ENCODE data around the gene CYSTM1. TPM values are rescaled to one million over a fixed set of nuclear protein-coding genes. Genes with fewer than 3 reads are reported as not detected.

CYSTM1 gene
- total and polyA plus RNA-seq, 2 donors (not counting 3 experiments of a cell fraction or from before 2014, with no cell fraction given) = 28.9 to 41.5 TPM

DNA sequence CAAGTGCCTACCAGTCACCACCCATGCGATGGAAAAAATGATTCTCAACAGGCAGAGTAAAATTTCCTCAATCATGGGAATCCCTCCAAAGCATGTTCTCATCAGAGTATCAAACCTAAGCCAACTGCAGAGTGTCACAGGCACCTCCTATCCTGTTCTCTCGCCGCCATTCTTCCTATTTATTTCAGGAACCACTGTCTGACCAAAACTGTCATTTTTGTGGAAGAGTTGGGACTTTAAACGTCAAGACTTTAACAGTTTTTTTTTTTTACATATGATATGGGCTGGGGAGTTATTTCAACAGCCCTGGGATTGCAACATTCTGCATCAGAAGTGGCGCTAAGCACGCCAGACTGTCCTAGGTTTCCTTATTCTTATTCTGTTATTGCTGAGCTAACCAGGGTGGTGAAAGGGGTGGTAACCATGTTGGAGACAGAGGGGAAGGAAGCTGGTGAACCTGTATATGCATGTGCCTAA is 98.5 kb downstream of the CYSTM1 start:
- Histone ChIP-seq H3K79me2 (ENCODE audit: control insufficient read depth, insufficient read depth, low read length) (peaks cover 19% of the 10 kb centered on the region), H3K9me1 (replicated peaks; ENCODE audit: control insufficient read depth, extremely low read depth, insufficient read depth, low read length) (no peaks in the 10 kb centered on the region), H2AFZ (ENCODE audit: low read depth, low read length) (no peak overlapping the region), H4K20me1 (replicated peaks; ENCODE audit: control insufficient read depth, extremely low read depth, insufficient read depth, low read length) (no peaks in the 10 kb centered on the region), H3K4me2 (ENCODE audit: insufficient read depth, low read length) (no peak overlapping the region), H3K4me3 (replicated peaks in 1 of 3; ENCODE audit: insufficient read depth in 1 of 3, low read depth in 1 of 3, low read length in 3 of 3) (no peak overlapping the region), H3K27me3 (ENCODE audit: control insufficient read depth in 2 of 2, insufficient read depth in 2 of 2, low read length in 2 of 2) (no peaks in the 10 kb centered on the region), H3K27ac (ENCODE audit: insufficient read depth, low read depth, low read length) (no peak overlapping the region), H3K9me3 (replicated peaks; ENCODE audit: control insufficient read depth, insufficient read depth, low read length) (no peaks in the 10 kb centered on the region), H3K4me1 (ENCODE audit: control insufficient read depth, extremely low read depth, insufficient read depth, low read length) (peaks cover 7% of the 10 kb centered on the region), H3K36me3 (ENCODE audit: control insufficient read depth in 2 of 2, extremely low read depth in 1 of 2, insufficient read depth in 2 of 2, low read length in 2 of 2) (no peaks in the 10 kb centered on the region), H3K9ac (replicated peaks; ENCODE audit: extremely low read depth, insufficient read depth, low read length) (no peak overlapping the region)
- CTCF ChIA-PET = interaction anchor here (0.7 to 2.1 kb wide), 4 partner anchors 8 to 73 kb away, joined by 3 to 6 read pairs (median 4); partner anchors contain the start of gene HBEGF
- dilution Hi-C loops (cut with MboI; ENCODE audit: extremely low pct_ligation_motif_present, low sequenced_read_pairs) = no loop called here
- intact Hi-C loops (cut with micrococcal nuclease) = no loop called here
- BruUV-seq (replicated peaks) = no TSS peak
- no peak for FAIRE-seq
- no peak for DNase-seq (ENCODE audit: low read depth, low spot score)
- POLR2A ChIA-PET = interaction anchor here (0.7 to 1.0 kb wide), 3 partner anchors 30 to 369 kb away, joined by 3 to 4 read pairs (median 4); partner anchors contain the start of gene HBEGF
- TF ChIP-seq MYC (IDR thresholded peaks at IDR 0.05; ENCODE audit: low read depth, low read length) (no peak), POLR2AphosphoS5 (IDR thresholded peaks at IDR 0.05; ENCODE audit: insufficient read depth, low read depth, low read length) (no peak), FOS (IDR thresholded peaks at IDR 0.05; ENCODE audit: borderline replicate concordance, insufficient read depth, low read length) (no peak), POLR2A (IDR thresholded peaks at IDR 0.05; ENCODE audit: low read depth, low read length) (no peak), EZH2 (IDR thresholded peaks at IDR 0.05; ENCODE audit: borderline replicate concordance, low read depth, low read length, severe bottlenecking) (no peak), JUN (IDR thresholded peaks at IDR 0.05; ENCODE audit: borderline replicate concordance, insufficient read depth, insufficient read length, low read depth) (no peak), GATA2 (IDR thresholded peaks at IDR 0.05; ENCODE audit: insufficient read depth, insufficient read length, low read depth, low read length) (no peak)
- TF ChIP-seq, protein P1, sequence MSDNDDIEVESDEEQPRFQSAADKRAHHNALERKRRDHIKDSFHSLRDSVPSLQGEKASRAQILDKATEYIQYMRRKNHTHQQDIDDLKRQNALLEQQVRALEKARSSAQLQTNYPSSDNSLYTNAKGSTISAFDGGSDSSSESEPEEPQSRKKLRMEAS (IDR thresholded peaks at IDR 0.05; ENCODE audit: insufficient read depth, insufficient read length) = no peak
- TF ChIP-seq, protein P2, sequence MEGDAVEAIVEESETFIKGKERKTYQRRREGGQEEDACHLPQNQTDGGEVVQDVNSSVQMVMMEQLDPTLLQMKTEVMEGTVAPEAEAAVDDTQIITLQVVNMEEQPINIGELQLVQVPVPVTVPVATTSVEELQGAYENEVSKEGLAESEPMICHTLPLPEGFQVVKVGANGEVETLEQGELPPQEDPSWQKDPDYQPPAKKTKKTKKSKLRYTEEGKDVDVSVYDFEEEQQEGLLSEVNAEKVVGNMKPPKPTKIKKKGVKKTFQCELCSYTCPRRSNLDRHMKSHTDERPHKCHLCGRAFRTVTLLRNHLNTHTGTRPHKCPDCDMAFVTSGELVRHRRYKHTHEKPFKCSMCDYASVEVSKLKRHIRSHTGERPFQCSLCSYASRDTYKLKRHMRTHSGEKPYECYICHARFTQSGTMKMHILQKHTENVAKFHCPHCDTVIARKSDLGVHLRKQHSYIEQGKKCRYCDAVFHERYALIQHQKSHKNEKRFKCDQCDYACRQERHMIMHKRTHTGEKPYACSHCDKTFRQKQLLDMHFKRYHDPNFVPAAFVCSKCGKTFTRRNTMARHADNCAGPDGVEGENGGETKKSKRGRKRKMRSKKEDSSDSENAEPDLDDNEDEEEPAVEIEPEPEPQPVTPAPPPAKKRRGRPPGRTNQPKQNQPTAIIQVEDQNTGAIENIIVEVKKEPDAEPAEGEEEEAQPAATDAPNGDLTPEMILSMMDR (IDR thresholded peaks at IDR 0.05; ENCODE audit: extremely low read depth in 1 of 2, insufficient read depth in 1 of 2, low read depth in 1 of 2, low read length in 2 of 2) = no peak
